Measurements from ENCODE around the gene ISCA2. TPM values are rescaled to one million over a fixed set of nuclear protein-coding genes. Genes with fewer than 3 reads are reported as not detected.

The ISCA2 gene
- total RNA-seq, 2 donors from 2014 or later: 23.5 to 25.5 TPM

GRCh38 chr14:74519316-74520074 is 25.9 kb downstream of the ISCA2 start:
- no peak overlapping the region for H3K27ac ChIP-seq
- no peaks in the 10 kb centered on the region for H3K4me1 ChIP-seq (replicated peaks)
- TF ChIP-seq CTCF (IDR thresholded peaks at IDR 0.05) (no peak), POLR2A (IDR thresholded peaks at IDR 0.05) (no peak), POLR2AphosphoS5 (IDR thresholded peaks at IDR 0.05) (no peak)
- DNase-seq (ENCODE audit: low spot score): no peak
- no peaks in the 10 kb centered on the region for H3K9me3 ChIP-seq
- intact Hi-C loops (cut with DNase I): no loop called here
- H3K4me3 ChIP-seq: no peak overlapping the region
- peaks cover 0 to 7% of the 10 kb centered on the region in 2 donors for H3K36me3 ChIP-seq
- 80% methylated on average over 6 of the region's 6 CpGs for WGBS
- H3K27me3 ChIP-seq (replicated peaks; ENCODE audit: insufficient read depth): no peaks in the 10 kb centered on the region

- no peak for TF ChIP-seq POLR2AphosphoS5 (IDR thresholded peaks at IDR 0.05)
- 92% methylated on average over 10 of the region's 10 CpGs for WGBS
- Histone ChIP-seq H3K9me3 (no peaks in the 10 kb centered on the region), H3K27ac (no peak overlapping the region), H3K4me1 (replicated peaks) (no peaks in the 10 kb centered on the region), H3K36me3 (peaks cover 0 to 7% of the 10 kb centered on the region in 2 donors), H3K27me3 (replicated peaks; ENCODE audit: insufficient read depth) (no peaks in the 10 kb centered on the region), H3K4me3 (no peak overlapping the region)
- no peak for DNase-seq (ENCODE audit: low spot score)
- intact Hi-C loops (cut with DNase I): no loop called here
Observed at GRCh38 chr14:74521756-74522155, 28.2 kb downstream of the ISCA2 start.

DNA sequence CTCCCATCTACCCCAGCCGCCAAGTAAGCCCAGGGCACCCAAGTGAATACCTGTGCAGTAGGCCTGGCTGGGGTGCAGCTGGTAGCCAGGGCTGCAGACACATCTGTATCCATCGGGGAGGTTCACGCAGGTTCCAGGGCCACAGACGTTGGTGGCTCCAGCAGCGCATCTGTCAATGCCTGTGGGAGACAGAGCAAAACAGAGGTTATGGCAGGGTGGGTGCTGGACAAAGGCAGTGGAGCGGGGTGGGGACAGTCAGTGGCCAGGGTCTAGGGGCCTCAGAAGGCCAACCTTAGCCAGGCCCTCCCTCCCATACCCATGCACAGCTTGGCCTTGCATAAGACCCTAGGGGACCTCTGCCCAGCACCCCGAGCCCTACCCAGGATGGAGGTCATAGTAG is 29.2 kb downstream of the ISCA2 start:
- WGBS: 94% methylated on average over 7 of the region's 7 CpGs
- DNase-seq (ENCODE audit: low spot score): no peak
- Histone ChIP-seq H3K9me3 (no peaks in the 10 kb centered on the region), H3K4me1 (replicated peaks) (no peaks in the 10 kb centered on the region), H3K27me3 (replicated peaks; ENCODE audit: insufficient read depth) (no peaks in the 10 kb centered on the region), H3K27ac (no peak overlapping the region), H3K36me3 (peaks cover 0 to 7% of the 10 kb centered on the region in 2 donors), H3K4me3 (no peak overlapping the region)
- TF ChIP-seq CTCF (IDR thresholded peaks at IDR 0.05) (no peak), POLR2A (IDR thresholded peaks at IDR 0.05) (no peak), POLR2AphosphoS5 (IDR thresholded peaks at IDR 0.05) (no peak)
- intact Hi-C loops (cut with DNase I): no loop called here

DNA sequence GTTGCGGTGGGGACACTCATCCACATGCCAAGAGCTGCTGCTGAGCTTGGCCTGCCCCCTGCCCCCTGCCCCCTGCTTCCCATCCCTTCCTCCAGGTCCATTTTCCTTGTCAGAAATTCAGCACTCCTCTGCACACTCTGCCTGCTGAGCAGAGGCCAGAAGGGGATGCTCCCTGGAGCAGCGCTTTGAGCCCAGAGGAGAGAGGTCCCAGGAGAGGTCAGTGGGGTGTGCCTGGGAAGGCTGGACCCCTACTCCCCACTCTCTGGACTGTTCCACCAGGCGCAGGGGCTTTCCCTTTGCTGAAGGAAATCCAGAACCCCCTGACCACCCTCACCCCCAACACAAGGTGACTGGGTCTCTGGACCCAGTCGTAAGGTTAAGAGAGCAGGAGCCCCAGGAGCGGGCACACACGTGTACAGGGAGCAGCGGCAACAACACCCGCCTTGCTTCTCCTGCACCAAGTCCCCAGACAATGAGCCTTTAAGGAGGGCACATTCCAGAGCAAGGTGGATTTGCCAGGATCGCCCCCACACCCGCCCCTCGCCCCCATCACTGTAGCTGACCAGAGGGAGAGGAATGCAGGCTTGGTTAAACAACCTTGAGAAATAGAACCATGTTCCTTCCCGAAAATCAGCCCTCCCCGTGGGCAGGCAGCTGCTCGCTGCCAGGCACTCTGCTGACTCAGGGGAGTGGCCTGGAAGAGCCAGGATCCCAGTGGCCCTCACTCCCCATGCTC is 30.7 kb downstream of the ISCA2 start:
- H3K27me3 ChIP-seq (replicated peaks; ENCODE audit: insufficient read depth): no peaks in the 10 kb centered on the region
- intact Hi-C loops (cut with DNase I): no loop called here
- H3K27ac ChIP-seq: peak overlapping the region in 1 of 2 donors; percentile 11
- H3K36me3 ChIP-seq: peaks cover 0 to 7% of the 10 kb centered on the region in 2 donors
- peak; percentile 10 for DNase-seq (ENCODE audit: low spot score)
- H3K4me1 ChIP-seq (replicated peaks): no peaks in the 10 kb centered on the region
- H3K9me3 ChIP-seq: no peaks in the 10 kb centered on the region
- TF ChIP-seq POLR2AphosphoS5 (IDR thresholded peaks at IDR 0.05) (no peak), POLR2A (IDR thresholded peaks at IDR 0.05) (no peak), CTCF (IDR thresholded peaks at IDR 0.05) (no peak)
- WGBS: 64% methylated on average over 14 of the region's 14 CpGs
- no peak overlapping the region for H3K4me3 ChIP-seq

DNA sequence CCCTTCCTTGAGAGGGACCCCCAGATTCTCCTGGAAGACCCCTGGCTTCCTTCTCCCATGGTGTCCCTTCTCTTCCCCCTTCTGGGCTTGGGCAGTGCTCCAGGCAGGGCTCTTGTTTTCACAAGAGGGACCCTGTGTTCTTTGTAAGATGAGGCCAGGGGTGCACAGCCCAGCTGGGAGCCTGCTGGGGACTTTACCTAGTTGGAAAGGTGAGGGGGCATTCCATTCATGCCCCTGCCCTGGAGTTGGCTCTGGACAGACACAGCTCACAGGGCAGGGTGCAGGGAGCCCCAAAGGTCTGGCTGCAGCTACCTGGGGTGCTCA is 31.2 kb downstream of the ISCA2 start:
- H3K4me1 ChIP-seq (replicated peaks): no peaks in the 10 kb centered on the region
- DNase-seq (ENCODE audit: low spot score): no peak
- H3K36me3 ChIP-seq: peaks cover 0 to 7% of the 10 kb centered on the region in 2 donors
- peak overlapping the region in 1 of 2 donors; percentile 11 for H3K27ac ChIP-seq
- no peak for TF ChIP-seq CTCF (IDR thresholded peaks at IDR 0.05)
- TF ChIP-seq POLR2AphosphoS5 (IDR thresholded peaks at IDR 0.05): no peak
- no peak for TF ChIP-seq POLR2A (IDR thresholded peaks at IDR 0.05)
- intact Hi-C loops (cut with DNase I): no loop called here
- H3K27me3 ChIP-seq (replicated peaks; ENCODE audit: insufficient read depth): no peaks in the 10 kb centered on the region
- H3K4me3 ChIP-seq: no peak overlapping the region
- H3K9me3 ChIP-seq: no peaks in the 10 kb centered on the region
